Tibial nerve (tissue), 4 donors: ENCODE data around the gene SLC7A5.

Experiments
- CTCF ChIP-seq, 5 experiments: fragments of 200-600 bp in 3 of 5; fragments of 450-650 bp in 2 of 5; sonication (generic) in 3 of 5; IDR thresholded peaks; one replicate each; pipeline ENCODE4 v1.5.1; 2016 to 2019; ENCODE audit warnings: antibody characterized with exemption in 5 of 5, mild to moderate bottlenecking in 3 of 5, moderate library complexity in 2 of 5
- EP300 ChIP-seq, 2 donors: sonication (generic); formaldehyde crosslinking; IDR thresholded peaks; one replicate each; pipeline ENCODE4 v1.6.1; 2017; ENCODE audit warnings: antibody characterized with exemption in 2 of 2, mild to moderate bottlenecking in 1 of 2

GRCh38 chr16:87856791-87857228 is 12.5 kb downstream of the SLC7A5 start:
- TF ChIP-seq CTCF (IDR thresholded peaks at IDR 0.05) (no peak), EP300 (IDR thresholded peaks at IDR 0.05) (no peak)
